SK-MEL-5 (cell line): ENCODE measurements around the gene LIMD2. TPM values are rescaled to one million over a fixed set of nuclear protein-coding genes. Genes with fewer than 3 reads are reported as not detected.

Experiments
- DNase-seq: peaks from one replicate; pipeline ENCODE4 v3.0.0-alpha.2; 2016; ENCODE audit warnings: low read depth, low spot score
- in situ Hi-C: cut with HindIII; loops from 2 replicates; pipeline ENCODE4 v1.10.0; 2016; ENCODE audit warnings: low sequenced_read_pairs, high pct_unique_total_duplicates, low pct_unique_long_range_greater_than_20kb
- total RNA-seq: library from RNA; depleted of rRNA; stranded (reverse); fragments of >200 nt; shearing (Covaris generic); gene quantifications from 2 replicates; pipeline ENCODE4 v1.2.3, GENCODE V29; 2014

LIMD2 gene
- total RNA-seq, 1 experiment from 2014 or later: 18.6 TPM

- no peak for DNase-seq
- in situ Hi-C loops: no loop called here
Measured at GRCh38 chr17:63703556-63704258, 3.8 kb upstream of the LIMD2 start.

DNA sequence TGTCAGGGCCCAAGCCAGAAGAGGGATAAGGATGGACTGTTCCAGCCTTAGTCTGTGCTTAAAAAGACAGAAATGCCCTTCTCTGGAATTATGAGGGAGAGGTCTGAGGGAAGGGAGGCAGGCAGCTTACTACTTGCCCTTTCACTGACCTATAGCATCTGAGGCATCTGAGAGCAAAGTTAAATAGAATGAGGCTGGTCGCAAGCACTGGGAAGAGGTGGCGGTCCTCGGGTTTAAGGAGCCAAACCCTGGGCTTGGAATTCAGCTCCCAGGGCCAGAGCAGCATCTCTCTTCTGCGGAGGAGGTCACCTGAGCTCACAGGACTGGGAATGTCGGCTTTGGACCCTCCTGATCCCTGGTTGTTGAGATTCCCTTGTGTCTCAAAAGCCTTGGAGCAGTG is 3.1 kb upstream of the LIMD2 start:
- DNase-seq: no peak
- in situ Hi-C loops: no loop called here

DNA sequence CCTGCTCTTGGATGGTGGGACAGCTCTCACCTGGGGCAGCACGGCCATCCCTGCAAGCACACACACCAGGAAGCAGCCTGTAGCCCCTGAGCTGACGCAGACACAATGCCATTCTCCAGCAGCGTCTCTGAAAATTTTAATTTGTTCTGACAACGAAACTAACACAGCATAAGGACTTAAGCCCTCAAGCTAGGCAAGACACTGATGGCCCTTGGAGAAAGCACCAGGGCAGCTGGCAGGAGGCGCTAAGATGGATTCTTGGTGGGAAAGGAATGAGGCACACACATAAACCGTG is 2.7 kb upstream of the LIMD2 start:
- no peak for DNase-seq
- in situ Hi-C loops: no loop called here

GRCh38 chr17:63701868-63702720 is 2.2 kb upstream of the LIMD2 start:
- DNase-seq: no peak
- in situ Hi-C loops: no loop called here

- no peak for DNase-seq
- in situ Hi-C loops: no loop called here
Measured at GRCh38 chr17:63701456-63701820, 1.5 kb upstream of the LIMD2 start.

GRCh38 chr17:63700528-63701455 is 867 bp upstream of the LIMD2 start:
- in situ Hi-C loops: no loop called here
- no peak for DNase-seq

- DNase-seq: no peak
- in situ Hi-C loops: no loop called here
Measured at GRCh38 chr17:63698886-63699637, 863 bp downstream of the LIMD2 start.

- in situ Hi-C loops: no loop called here
- DNase-seq: no peak
Measured at GRCh38 chr17:63698381-63698885, 1.5 kb downstream of the LIMD2 start.

GRCh38 chr17:63697341-63698286 is 2.3 kb downstream of the LIMD2 start:
- in situ Hi-C loops: no loop called here
- peak; percentile 66 for DNase-seq

DNA sequence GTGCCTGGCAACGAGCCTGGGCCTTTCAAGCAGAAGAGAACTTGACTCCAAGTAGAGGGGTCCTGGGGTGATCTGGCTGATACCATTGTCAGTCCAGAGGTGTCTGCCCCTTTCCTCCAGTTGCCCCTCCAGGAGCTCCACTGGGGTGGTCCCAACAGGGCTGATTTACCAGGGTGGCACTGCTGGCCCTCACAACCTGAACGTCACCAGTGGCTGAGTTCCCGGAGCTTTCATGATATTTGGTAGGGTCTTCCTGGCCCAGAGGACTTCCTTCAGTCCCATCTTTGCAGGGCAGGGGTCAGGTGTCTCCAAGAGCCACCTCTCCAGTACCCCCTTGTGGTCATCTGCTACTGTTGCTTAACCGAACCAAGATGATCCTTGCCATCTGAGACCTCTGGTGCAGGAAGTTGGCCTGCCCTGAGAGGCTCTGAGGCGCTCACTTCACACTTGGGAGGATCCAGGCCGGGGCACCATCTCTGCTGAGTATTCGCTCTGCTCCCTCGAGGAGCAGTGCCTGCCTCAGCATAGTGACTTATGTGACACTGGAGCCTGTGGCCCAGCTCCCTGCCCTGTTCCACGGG is 3.5 kb downstream of the LIMD2 start:
- DNase-seq: peak; percentile 62
- in situ Hi-C loops: no loop called here

- in situ Hi-C loops: no loop called here
- DNase-seq: no peak
Measured at GRCh38 chr17:63695889-63696288, 4.0 kb downstream of the LIMD2 start.

- in situ Hi-C loops: no loop called here
- DNase-seq: no peak
Measured at GRCh38 chr17:63694950-63695773, 4.8 kb downstream of the LIMD2 start.

GRCh38 chr17:63694229-63694949 is 5.5 kb downstream of the LIMD2 start:
- no peak for DNase-seq
- in situ Hi-C loops: no loop called here

- DNase-seq: no peak
- in situ Hi-C loops: no loop called here
Measured at GRCh38 chr17:63693411-63694113, 6.4 kb downstream of the LIMD2 start.
